ENCODE data around the gene CLDN20. TPM values are rescaled to one million over a fixed set of nuclear protein-coding genes. Genes with fewer than 3 reads are reported as not detected.

The CLDN20 gene
- total RNA-seq, 5 donors from 2014 or later (not counting 1 experiment from before 2014, with no cell fraction given), result not detected

- peak within 1 kb of the TSS; percentile 78 for H3K27ac ChIP-seq (ENCODE audit: low read length)
- peaks cover 25 to 51% (median 47%) of the 10 kb centered on the region in 3 donors for H3K4me1 Mint-ChIP-seq
- H3K36me3 Mint-ChIP-seq, result peaks cover 8% of the 10 kb centered on the region
- peaks cover 0 to 12% of the 10 kb centered on the region in 2 donors for H3K36me3 ChIP-seq (ENCODE audit: control insufficient read depth in 2 of 2, extremely low read depth in 1 of 2, insufficient read depth in 1 of 2, low read length in 1 of 2)
- H3K27me3 Mint-ChIP-seq, result no peaks in the 10 kb centered on the region
- WGBS (ENCODE audit: insufficient coverage), result under 1% methylated on average over 49 of the region's 52 CpGs
- DNase-seq (peak; percentile 91 to 98 (median 94)), ATAC-seq (replicated peaks in 1 of 4) (peak; percentile 92 to 94 (median 93))
- peaks cover 0 to 12% of the 10 kb centered on the region in 2 experiments for H3K4me1 ChIP-seq (ENCODE audit: control insufficient read depth in 1 of 2, extremely low read depth in 1 of 2, insufficient read depth in 2 of 2, low read length in 2 of 2)
- POLR2A ChIA-PET, result interaction anchor here (0.6 to 0.8 kb wide), 5 partner anchors 10 to 401 kb away, joined by 3 to 7 read pairs (median 5); no protein-coding TSS in a partner anchor
- peak within 1 kb of the TSS; percentile 91 to 96 for H3K27ac Mint-ChIP-seq
- H3K9me3 ChIP-seq, result no peaks in the 10 kb centered on the region
- no peaks in the 10 kb centered on the region for H3K27me3 ChIP-seq (replicated peaks in 1 of 2; ENCODE audit: control insufficient read depth in 2 of 2, extremely low read depth in 1 of 2, insufficient read depth in 2 of 2, low read length in 1 of 2)
- CTCF ChIA-PET, result interaction anchor here (1.0 to 3.7 kb wide), 4 partner anchors 7 to 136 kb away, joined by 3 to 32 read pairs (median 10); no protein-coding TSS in a partner anchor
- peak within 1 kb of the TSS; percentile 95 to 98 (median 95) for H3K4me3 Mint-ChIP-seq
- no peaks in the 10 kb centered on the region for H3K9me3 Mint-ChIP-seq
- peak within 1 kb of the TSS; percentile 75 to 91 for H3K4me3 ChIP-seq (ENCODE audit: control insufficient read depth in 1 of 2, extremely low read depth in 1 of 2, low read length in 1 of 2)
Observed at GRCh38 chr6:155314092-155314772, 50.4 kb downstream of the CLDN20 start, which contains the start of gene TFB1M. Gene TFB1M (minus strand): TSS chr6:155314484. CDS start chr6:155314428, 56 bp downstream.

DNA sequence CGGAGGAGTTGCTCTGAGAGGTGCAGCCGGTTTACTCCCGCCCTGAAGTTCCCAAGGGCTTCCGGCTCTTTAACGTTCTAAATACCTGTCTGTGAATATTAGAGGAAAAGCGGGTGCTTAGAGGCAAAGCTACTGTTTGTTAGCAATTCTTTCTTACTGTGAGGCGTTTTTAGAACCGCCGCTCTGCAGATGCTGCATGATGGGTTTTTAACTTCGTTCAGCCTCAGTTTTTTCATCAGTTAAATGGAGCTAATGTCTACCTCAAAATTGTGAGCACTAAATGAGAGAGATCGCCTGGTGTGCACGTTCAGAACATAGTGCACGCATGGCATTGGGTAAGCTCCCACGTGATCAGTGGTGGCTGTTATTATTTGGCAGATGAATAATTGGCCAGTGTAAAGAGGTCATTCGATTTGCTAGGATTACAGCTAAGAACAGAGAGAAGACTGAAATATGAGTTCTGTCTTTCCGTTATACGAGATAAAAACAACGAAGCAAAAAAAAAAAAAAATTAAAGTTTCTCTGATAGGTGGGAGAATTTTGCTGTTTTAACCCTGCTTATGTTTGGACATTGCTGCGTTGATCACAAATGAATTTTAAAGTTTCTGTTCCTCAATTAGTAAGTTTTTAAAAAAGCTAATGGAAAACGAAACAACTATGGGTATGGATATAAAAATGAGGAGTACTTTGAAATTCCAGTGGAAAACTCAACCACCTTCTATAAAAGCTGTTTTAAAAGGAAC lies 51.1 kb downstream of the CLDN20 start:
- H3K27ac Mint-ChIP-seq, result peak overlapping the region; percentile 91 to 96
- H3K36me3 Mint-ChIP-seq, result peaks cover 8% of the 10 kb centered on the region
- H3K9me3 Mint-ChIP-seq, result no peaks in the 10 kb centered on the region
- H3K4me1 ChIP-seq (ENCODE audit: control insufficient read depth in 1 of 2, extremely low read depth in 1 of 2, insufficient read depth in 2 of 2, low read length in 2 of 2), result peaks cover 0 to 12% of the 10 kb centered on the region in 2 experiments
- POLR2A ChIA-PET, result interaction anchor here (0.6 to 0.8 kb wide), 4 partner anchors 15 to 401 kb away, joined by 4 to 7 read pairs (median 6); no protein-coding TSS in a partner anchor
- peak overlapping the region; percentile 95 to 98 (median 95) for H3K4me3 Mint-ChIP-seq
- H3K27ac ChIP-seq (ENCODE audit: low read length), result peak overlapping the region; percentile 78
- H3K27me3 ChIP-seq (replicated peaks in 1 of 2; ENCODE audit: control insufficient read depth in 2 of 2, extremely low read depth in 1 of 2, insufficient read depth in 2 of 2, low read length in 1 of 2), result no peaks in the 10 kb centered on the region
- DNase-seq, result peak in 19 of 35 experiments; percentile 2 to 48 (median 16)
- peak overlapping the region; percentile 75 to 91 for H3K4me3 ChIP-seq (ENCODE audit: control insufficient read depth in 1 of 2, extremely low read depth in 1 of 2, low read length in 1 of 2)
- H3K9me3 ChIP-seq, result no peaks in the 10 kb centered on the region
- ATAC-seq (replicated peaks in 1 of 4), result peak; percentile 8 to 31 (median 21)
- 0% methylated on average over 11 of the region's 20 CpGs for WGBS (ENCODE audit: insufficient coverage)
- H3K4me1 Mint-ChIP-seq, result peaks cover 23 to 46% (median 45%) of the 10 kb centered on the region in 3 donors
- H3K36me3 ChIP-seq (ENCODE audit: control insufficient read depth in 2 of 2, extremely low read depth in 1 of 2, insufficient read depth in 1 of 2, low read length in 1 of 2), result peaks cover 0 to 12% of the 10 kb centered on the region in 2 donors
- CTCF ChIA-PET, result interaction anchor here (0.6 to 3.7 kb wide), 15 partner anchors 8 to 1908 kb away, joined by 3 to 32 read pairs (median 3); no protein-coding TSS in a partner anchor
- H3K27me3 Mint-ChIP-seq, result no peaks in the 10 kb centered on the region

- ChIA-PET CTCF (interaction anchor here (0.6 to 3.7 kb wide), 17 partner anchors 8 to 1907 kb away, joined by 3 to 32 read pairs (median 3); no protein-coding TSS in a partner anchor), POLR2A (interaction anchor here in 1 of 2 donors (0.8 kb wide), 1 partner anchor 14 kb away, joined by 6 read pairs; no protein-coding TSS in a partner anchor)
- no peak for DNase-seq
- H3K9me3 Mint-ChIP-seq, result no peaks in the 10 kb centered on the region
- peak overlapping the region; percentile 91 to 96 for H3K27ac Mint-ChIP-seq
- ATAC-seq (replicated peaks in 1 of 4), result no peak
- H3K27me3 Mint-ChIP-seq, result no peaks in the 10 kb centered on the region
- Histone ChIP-seq H3K27ac (ENCODE audit: low read length) (peak overlapping the region; percentile 78), H3K36me3 (ENCODE audit: control insufficient read depth in 2 of 2, extremely low read depth in 1 of 2, insufficient read depth in 1 of 2, low read length in 1 of 2) (peaks cover 0 to 7% of the 10 kb centered on the region in 2 donors), H3K4me1 (ENCODE audit: control insufficient read depth in 1 of 2, extremely low read depth in 1 of 2, insufficient read depth in 2 of 2, low read length in 2 of 2) (peaks cover 0 to 12% of the 10 kb centered on the region in 2 experiments), H3K27me3 (replicated peaks in 1 of 2; ENCODE audit: control insufficient read depth in 2 of 2, extremely low read depth in 1 of 2, insufficient read depth in 2 of 2, low read length in 1 of 2) (no peaks in the 10 kb centered on the region), H3K9me3 (no peaks in the 10 kb centered on the region), H3K4me3 (ENCODE audit: control insufficient read depth in 1 of 2, extremely low read depth in 1 of 2, low read length in 1 of 2) (peak overlapping the region in 1 of 2 donors; percentile 75)
- peaks cover 23 to 43% (median 41%) of the 10 kb centered on the region in 3 donors for H3K4me1 Mint-ChIP-seq
- H3K36me3 Mint-ChIP-seq, result peaks cover 3% of the 10 kb centered on the region
- peak overlapping the region; percentile 95 to 98 (median 95) for H3K4me3 Mint-ChIP-seq
- WGBS (ENCODE audit: insufficient coverage), result no CpG with 5 or more reads among the region's 3 CpGs
Observed at GRCh38 chr6:155315516-155315871, 51.7 kb downstream of the CLDN20 start.

- POLR2A ChIA-PET, result interaction anchor here (0.5 to 0.6 kb wide), 3 partner anchors 16 to 206 kb away, joined by 3 to 5 read pairs (median 5); no protein-coding TSS in a partner anchor
- no peak overlapping the region for H3K27ac ChIP-seq (ENCODE audit: low read length)
- H3K36me3 Mint-ChIP-seq, result peaks cover 2% of the 10 kb centered on the region
- ATAC-seq (replicated peaks in 1 of 4) (no peak), DNase-seq (no peak)
- H3K9me3 Mint-ChIP-seq, result no peaks in the 10 kb centered on the region
- H3K4me1 ChIP-seq (ENCODE audit: control insufficient read depth in 1 of 2, extremely low read depth in 1 of 2, insufficient read depth in 2 of 2, low read length in 2 of 2), result peaks cover 0 to 12% of the 10 kb centered on the region in 2 experiments
- peaks cover 0 to 3% of the 10 kb centered on the region in 2 donors for H3K36me3 ChIP-seq (ENCODE audit: control insufficient read depth in 2 of 2, extremely low read depth in 1 of 2, insufficient read depth in 1 of 2, low read length in 1 of 2)
- no peak overlapping the region for H3K4me3 ChIP-seq (ENCODE audit: control insufficient read depth in 1 of 2, extremely low read depth in 1 of 2, low read length in 1 of 2)
- CTCF ChIA-PET, result interaction anchor here (0.6 to 3.7 kb wide), 13 partner anchors 12 to 1694 kb away, joined by 3 to 32 read pairs (median 4); no protein-coding TSS in a partner anchor
- peaks cover 23 to 38% (median 35%) of the 10 kb centered on the region in 3 donors for H3K4me1 Mint-ChIP-seq
- H3K27me3 Mint-ChIP-seq, result no peaks in the 10 kb centered on the region
- H3K4me3 Mint-ChIP-seq, result peak overlapping the region in 1 of 3 donors; percentile 4
- no peak overlapping the region for H3K27ac Mint-ChIP-seq
- H3K9me3 ChIP-seq, result no peaks in the 10 kb centered on the region
- no CpG with 5 or more reads among the region's 1 CpG for WGBS (ENCODE audit: insufficient coverage)
- no peaks in the 10 kb centered on the region for H3K27me3 ChIP-seq (replicated peaks in 1 of 2; ENCODE audit: control insufficient read depth in 2 of 2, extremely low read depth in 1 of 2, insufficient read depth in 2 of 2, low read length in 1 of 2)
Observed at GRCh38 chr6:155316419-155316818, 52.6 kb downstream of the CLDN20 start.

DNA sequence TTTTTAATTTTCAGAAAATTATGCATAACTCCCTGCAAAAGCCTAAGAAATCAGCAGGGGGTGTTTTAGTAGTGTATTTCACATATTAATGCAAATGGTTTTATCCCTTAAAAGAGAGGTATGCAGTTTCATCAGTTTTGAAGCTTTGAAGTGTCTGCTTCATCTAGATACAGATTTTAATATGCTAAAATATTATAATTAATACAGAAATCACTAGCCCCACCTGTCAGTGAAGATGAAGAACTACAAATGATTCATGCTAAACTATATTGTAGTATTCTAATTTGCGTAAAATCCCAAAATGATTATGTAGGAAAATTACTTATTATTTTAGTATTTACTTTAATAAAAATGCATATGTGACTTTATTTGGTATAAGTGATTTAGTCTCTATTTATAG lies 53.4 kb downstream of the CLDN20 start:
- no peaks in the 10 kb centered on the region for H3K9me3 ChIP-seq
- peaks cover 0 to 12% of the 10 kb centered on the region in 2 experiments for H3K4me1 ChIP-seq (ENCODE audit: control insufficient read depth in 1 of 2, extremely low read depth in 1 of 2, insufficient read depth in 2 of 2, low read length in 2 of 2)
- Mint-ChIP-seq H3K4me1 (peaks cover 23 to 31% (median 28%) of the 10 kb centered on the region in 3 donors), H3K9me3 (no peaks in the 10 kb centered on the region), H3K4me3 (no peak overlapping the region), H3K27ac (no peak overlapping the region), H3K36me3 (no peaks in the 10 kb centered on the region), H3K27me3 (no peaks in the 10 kb centered on the region)
- no CpG with 5 or more reads among the region's 1 CpG for WGBS (ENCODE audit: insufficient coverage)
- CTCF ChIA-PET, result interaction anchor here (0.6 to 3.7 kb wide), 8 partner anchors 11 to 641 kb away, joined by 3 to 32 read pairs (median 4); no protein-coding TSS in a partner anchor
- DNase-seq (peak in 1 of 35 experiments; percentile 25), ATAC-seq (replicated peaks in 1 of 4) (no peak)
- no peak overlapping the region for H3K27ac ChIP-seq (ENCODE audit: low read length)
- POLR2A ChIA-PET, result no interaction called here
- no peaks in the 10 kb centered on the region for H3K27me3 ChIP-seq (replicated peaks in 1 of 2; ENCODE audit: control insufficient read depth in 2 of 2, extremely low read depth in 1 of 2, insufficient read depth in 2 of 2, low read length in 1 of 2)
- peaks cover 0 to 3% of the 10 kb centered on the region in 2 donors for H3K36me3 ChIP-seq (ENCODE audit: control insufficient read depth in 2 of 2, extremely low read depth in 1 of 2, insufficient read depth in 1 of 2, low read length in 1 of 2)
- no peak overlapping the region for H3K4me3 ChIP-seq (ENCODE audit: control insufficient read depth in 1 of 2, extremely low read depth in 1 of 2, low read length in 1 of 2)
